Measurements from ENCODE around the gene ATP8A2.
"Not testable (repeated sequence)": the region's sequence is repeated elsewhere in the genome, so short reads cannot be mapped to it uniquely, and the experiment has no call there.

ATP8A2 gene

DNA sequence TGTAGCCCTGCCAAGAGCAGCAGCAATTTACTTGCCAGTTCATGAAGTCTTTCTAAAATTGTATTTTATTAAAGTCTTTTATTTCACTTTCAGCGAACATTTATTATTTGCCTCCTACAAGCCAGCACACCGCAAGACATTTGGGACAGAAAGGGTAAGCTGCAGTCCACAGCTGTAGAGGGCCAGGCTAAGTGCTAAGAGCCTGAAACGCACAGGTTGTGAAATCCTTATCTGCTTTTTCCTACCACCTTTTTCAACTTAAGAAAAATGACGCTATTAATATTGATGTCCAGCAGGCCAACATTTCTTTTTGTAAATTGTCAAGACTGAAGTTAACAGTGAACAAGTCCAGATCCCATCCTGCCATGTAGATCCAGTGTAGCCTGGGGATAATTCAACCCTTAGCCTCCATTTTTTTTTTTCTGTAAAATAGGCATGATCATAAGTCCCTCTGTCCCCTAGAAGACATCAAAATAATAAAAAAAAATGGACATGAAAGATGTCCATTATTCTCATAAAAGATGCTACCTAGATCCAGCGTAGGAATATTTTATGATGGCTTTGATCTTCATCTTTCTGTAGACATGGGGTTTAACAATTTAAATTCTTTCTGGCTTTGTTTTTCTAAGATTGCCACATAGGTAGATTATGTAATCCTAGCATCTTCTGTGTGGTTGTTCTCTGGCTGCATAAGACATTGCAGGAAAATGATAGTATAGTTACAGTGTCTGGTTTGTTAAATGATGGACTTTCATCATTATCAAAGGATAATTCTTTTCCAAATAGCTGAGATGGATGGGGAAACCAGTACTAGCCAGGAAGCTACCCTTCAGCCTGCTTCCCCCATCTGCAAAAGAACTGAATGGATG, 551.7 kb downstream of the ATP8A2 start:
- no peak for DNase-seq (ENCODE audit: low read depth)

DNA sequence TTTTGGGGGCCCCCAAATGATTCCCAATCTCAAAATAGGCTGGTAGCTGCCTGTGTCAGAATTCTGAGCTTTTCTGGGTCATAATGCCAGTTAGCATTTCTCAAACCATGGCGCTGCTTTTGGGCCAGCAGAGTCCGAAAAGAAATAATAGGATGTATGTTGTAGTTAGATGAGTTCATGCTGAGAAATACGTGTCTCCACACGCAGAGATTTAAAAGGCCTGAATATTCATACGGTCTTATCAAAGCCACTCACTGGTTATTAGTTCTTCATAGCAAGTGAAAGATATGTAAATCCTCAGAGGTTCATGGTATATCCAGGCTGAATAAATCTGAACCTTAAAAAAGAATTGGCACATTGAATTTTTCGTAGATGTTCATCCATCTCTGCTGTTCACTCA, 555.6 kb downstream of the ATP8A2 start:
- DNase-seq (ENCODE audit: low read depth), result no peak

DNA sequence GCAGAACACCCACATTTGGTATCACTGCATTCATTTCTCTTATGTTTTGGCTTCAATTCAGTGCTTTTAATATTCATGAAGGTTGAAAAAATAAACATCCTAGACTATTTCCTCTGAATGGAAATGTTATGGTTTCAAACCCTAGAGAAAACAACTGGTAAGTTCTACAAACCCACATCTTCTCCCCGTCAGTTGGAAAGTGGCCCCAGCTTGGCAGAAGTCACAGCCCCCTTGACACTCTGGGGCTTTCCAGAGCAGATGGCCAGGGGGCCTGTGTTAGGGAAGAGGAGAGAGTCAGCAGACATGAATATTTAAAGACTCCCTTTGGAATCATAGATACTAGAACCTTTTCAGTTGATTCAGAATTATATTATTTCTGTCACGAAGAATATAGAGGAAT, 556.2 kb downstream of the ATP8A2 start:
- DNase-seq (ENCODE audit: low read depth), result no peak

DNA sequence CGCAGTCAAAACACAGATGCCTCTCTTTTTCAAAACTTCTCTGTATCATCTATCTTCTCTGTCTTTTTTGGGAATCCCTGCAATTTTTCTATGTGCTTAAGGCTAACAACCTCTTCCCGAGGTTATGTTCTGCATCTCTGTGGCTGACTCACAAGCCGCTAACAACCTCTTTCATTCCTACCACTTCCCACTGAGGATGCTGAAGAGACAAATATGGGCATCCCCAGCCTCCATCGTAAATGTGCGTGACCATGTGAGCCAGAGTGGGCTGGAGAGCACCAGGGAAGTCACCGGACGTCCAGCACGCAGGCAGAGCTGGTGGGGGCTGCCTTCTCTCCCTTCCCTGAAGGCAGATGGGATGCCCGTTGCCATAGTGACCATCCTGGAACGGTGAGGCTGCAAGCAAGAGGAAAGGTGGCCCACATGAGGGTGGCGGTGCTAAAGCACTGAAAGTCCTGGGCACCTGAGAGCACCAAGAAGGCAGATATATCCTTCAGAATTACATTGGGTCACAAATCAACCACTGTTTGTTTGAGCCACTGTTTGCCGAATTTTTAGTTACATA, 557.2 kb downstream of the ATP8A2 start:
- no peak for DNase-seq (ENCODE audit: low read depth)

DNA sequence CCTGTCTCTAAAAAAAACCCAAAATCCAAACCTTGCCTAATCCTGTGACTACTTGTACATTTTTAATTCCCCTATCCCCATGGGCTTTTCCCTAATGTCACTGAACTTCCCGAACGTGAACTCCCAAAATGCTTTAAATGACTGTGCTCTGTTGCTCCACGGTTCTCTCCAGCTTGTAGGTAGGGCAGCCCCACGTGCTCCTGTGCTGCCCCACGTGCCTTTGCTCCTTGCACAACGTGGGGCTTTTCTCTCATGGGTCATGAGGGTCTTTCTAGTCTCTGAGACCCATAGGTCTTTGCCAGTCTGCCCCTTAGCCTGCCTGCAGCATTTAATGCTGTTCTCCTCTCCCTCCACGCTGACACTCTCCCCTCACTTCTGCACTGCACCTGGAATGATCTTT, 558.0 kb downstream of the ATP8A2 start:
- DNase-seq (ENCODE audit: low read depth), result no peak

DNA sequence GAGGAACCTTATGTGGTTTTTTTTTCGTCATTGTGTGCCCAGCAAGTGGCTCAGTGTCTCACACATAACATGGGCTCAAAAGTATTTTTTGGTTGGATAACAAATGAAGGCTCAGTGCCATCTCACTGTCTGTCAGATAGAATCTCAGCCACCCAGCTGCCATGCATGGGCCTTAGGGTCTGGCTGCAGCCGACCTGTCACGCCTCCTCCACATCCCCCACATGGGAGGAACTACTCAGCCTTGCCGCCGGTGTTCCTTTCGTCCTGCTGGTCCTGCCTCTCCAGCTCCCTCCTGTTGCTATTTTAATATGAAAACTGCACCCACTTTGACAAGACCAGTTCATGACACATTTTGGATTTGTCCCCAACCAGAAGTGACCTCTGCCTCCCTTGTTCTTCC, 558.9 kb downstream of the ATP8A2 start:
- DNase-seq (ENCODE audit: low read depth), result no peak

DNA sequence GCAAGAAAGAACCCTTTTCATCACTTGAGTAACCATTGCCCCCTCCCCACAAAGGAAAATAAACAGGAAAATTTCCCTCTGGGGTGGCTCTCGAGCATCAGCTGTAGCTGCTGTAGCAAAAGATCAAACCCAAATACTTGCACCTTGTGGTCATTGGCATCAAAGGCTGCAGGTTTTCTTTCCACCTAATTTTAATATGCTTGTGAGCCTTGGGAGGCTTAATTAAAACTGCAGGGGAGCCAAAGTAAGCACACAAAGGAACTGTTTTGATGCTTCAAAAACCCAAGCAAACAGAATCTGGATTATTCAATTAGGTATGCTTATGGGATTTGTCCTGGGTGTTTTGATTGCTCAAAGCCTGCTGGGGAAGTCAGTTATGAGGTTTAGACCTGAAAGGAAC, 560.6 kb downstream of the ATP8A2 start:
- DNase-seq (ENCODE audit: low read depth), result no peak

DNA sequence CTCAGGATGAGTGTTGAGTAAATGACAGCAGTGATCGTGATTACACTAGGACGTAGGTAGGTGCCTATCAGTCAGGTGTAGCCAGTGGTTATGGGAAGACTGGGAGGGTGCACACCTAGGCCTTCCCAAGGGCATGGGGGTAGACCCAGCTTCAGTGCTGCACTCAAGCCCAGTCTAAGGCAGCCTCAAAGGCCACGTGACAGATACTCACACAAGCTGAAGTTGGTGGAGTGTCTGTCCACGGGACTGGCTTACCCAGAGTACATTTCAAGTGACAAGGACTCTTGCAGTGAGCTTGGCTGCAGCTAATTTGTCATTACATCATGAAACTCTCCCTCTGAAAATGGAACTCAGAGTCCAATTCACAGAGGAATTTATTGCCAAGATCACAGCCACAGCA, 561.7 kb downstream of the ATP8A2 start:
- DNase-seq (ENCODE audit: low read depth), result no peak

DNA sequence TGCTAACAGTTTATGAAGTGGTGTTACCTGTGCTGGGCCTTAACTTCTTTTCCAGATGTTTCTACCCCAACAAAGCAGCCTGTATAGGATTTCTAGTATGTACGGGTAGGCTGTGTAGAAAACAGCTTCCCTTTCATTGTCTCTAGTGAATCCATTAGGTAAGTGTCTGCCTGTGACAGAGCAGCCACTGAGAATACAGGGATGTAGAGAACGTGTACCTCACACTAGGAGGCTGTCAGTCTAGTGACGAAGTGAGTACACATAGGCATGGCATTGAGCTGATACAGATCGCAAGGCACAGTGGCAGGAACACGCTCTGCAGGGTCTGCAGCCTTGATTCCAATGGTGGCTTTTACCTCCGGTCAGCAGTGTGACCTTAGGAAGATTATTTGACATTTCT, 562.4 kb downstream of the ATP8A2 start:
- no peak for DNase-seq (ENCODE audit: low read depth)

DNA sequence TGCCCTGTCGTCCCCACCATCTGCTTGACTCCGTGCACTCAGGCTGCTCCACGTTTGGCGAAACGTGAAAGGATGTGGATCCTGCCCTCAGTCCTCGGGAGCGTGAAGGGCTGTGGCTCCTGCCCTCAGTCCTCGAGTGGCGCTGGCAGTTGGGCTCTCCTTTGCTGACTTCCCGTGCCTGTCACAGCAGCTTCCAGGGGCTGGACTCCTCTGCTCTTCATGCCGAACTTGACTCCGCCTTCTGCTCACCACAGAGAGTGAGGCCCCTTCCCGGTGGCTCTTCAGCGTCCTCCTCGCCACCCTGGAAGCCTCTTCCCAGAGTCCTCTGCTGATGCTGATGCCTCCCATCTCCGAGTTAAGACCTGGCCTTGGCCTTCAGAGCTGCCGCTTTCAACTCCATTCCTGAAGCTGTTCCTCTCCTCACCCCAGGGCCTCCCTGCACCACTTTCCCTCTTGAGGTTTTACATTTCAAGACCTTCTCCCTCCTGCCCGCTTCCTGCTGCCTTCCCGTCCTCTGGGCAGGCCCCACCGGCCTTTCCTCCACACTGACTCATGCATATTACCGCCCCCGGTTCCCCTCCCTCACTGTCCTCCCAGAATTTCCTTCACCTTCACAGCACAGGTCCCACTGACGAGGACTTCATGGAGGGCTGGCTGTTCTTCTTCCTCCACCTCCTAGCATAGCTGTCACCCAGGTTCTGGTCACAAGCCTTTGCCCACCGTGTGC, 568.4 kb downstream of the ATP8A2 start:
- no peak for DNase-seq (ENCODE audit: low read depth)

DNA sequence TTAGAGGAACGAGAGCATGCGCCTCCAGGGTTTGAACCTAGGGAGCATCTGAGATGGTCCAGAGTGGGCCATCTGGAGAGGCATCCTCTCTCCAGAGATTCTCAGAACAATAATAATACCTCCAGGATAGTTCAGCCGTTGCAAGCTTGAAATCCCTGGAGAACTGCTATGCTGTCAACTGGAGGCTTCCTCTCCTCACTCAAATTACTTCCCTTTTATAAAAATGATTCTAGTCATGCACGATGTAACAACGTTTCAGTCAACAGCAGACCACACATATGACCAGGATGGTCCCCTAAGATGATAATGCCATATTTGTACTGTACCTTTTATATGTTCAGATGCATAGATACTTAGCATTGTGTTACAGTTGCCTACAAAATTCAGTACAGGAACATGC, 571.3 kb downstream of the ATP8A2 start:
- DNase-seq (ENCODE audit: low read depth), result no peak

DNA sequence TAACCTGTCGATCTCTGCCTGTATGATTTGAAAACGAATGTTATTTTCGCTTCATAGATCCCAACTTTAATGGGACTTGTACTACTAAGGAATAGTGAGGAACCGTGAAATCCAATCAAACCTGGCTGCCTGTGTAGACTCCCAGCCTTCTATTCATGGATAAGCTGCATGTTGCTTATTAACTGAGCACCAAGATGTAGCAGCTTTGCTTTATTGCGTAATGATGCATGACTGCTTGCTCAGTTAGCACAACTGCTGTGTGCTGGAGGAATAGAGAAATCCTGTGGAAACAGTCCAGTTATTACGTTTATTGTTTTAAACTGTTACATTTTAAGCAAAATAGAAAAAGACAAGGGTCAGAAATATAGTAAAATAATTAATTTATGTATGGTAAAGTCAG, 571.9 kb downstream of the ATP8A2 start:
- DNase-seq (ENCODE audit: low read depth), result no peak

DNA sequence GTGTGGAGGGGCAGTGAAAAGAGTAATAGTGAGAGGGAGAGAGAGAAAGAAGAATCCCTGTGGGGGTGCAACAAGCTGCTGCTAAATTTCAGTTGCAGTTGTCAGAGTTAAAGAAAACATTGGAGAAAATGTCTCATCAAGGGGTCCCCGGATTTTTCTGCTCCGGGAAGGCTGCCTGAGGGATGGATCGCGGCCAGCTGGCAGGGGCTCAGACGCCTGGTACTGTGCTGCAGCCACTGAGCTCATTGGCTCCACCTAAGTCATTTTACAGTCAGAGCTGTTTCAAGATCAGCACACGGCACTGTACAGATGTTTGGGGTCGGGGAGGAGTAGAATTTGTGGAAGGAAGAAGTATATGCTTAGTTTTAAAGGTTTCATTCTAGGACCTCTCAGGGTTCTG, 573.8 kb downstream of the ATP8A2 start:
- DNase-seq (ENCODE audit: low read depth), result no peak

DNA sequence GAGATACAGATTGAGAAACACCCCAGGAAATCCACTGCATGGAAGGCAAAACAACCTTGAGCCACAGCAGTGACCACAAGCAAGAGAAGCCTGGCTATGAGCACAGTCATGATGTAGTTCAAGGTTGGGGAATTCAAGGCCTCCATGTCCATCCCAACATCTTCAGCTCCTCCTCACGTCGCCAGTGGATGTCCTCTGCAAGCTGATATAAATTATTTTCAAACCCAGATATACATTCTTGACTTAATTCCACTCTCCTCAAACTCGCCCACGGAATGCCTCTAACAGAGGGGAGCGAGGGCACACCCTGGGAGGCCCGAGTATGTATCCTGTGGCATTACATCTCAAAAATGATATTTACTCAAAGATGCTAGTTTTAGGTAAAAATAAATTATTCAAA, 574.5 kb downstream of the ATP8A2 start:
- no peak for DNase-seq (ENCODE audit: low read depth)

DNA sequence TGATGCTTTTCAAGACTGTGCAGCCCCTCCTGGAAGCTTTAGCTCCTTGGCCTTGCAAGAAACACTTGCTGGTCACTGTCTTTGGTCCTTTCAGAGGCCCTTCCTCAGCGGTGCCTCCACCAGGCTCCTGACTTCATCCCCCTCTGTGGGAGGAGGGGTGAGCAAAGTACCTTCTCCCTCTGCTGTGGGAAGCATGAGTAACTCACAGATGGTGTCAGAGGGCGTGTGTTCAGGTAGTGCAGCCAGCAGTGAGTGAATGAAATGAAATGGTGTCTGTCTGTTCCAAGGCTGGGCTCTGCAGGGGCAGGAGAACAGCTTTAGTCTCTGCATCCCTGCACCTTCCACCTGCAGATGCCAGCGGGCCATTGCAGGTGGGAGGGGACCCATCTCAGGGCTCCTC, 577.1 kb downstream of the ATP8A2 start:
- no peak for DNase-seq (ENCODE audit: low read depth)

DNA sequence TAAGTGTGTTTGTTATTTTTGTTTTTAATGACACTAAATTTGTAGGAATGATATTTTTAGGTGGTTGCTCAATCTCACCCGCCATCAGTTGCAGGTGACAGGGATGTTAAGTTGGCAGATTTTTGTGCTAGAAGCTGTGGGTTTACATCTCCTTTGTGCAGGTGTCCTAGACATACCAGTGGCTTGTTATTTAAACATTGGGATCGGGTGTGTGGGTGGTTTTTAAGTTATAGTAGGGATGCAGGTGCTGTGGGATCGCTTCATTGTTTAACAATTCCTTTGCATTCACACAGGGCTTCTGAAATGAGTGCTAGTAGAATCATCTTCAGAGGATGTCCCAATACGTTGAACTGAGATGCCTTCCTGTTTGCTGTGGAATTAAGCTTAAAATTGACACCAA, 580.1 kb downstream of the ATP8A2 start:
- no peak for DNase-seq (ENCODE audit: low read depth)

DNA sequence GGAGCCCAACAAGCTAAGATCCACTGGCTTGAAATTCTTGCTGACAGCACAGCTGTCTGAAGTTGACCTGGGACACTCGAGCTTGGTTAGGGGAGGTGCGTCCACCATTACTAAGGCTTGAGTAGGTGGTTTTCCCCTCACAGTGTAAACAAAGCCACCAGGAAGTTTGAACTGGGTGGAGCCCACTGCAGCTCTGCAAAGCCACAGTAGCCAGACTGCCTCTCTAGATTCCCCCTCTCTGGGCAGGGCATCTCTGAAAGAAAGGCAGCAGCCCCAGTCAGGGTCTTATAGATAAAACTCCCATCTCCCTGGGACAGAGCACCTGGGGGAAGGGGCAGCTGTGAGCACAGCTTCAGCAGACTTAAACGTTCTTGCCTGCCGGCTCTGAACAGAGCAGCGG, 582.3 kb downstream of the ATP8A2 start:
- not testable (repeated sequence) for DNase-seq (ENCODE audit: low read depth)

DNA sequence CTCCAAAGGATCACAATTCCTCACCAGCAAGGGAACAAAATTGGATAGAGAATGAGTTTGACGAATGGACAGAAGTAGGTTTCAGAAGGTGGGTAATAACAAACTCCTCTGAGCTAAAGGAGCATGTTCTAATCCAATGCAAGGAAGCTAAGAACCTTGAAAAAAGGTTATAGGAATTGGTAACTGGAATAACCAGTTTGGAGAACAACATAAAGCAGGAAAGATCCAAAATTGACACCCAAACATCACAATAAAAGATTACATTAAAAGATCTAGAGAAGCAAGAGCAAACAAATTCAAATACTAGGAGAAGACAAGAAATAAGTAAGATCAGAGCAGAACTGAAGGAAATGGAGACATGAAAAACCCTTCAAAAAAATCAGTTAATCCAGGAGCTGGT, 583.2 kb downstream of the ATP8A2 start:
- DNase-seq (ENCODE audit: low read depth), result not testable (repeated sequence)

DNA sequence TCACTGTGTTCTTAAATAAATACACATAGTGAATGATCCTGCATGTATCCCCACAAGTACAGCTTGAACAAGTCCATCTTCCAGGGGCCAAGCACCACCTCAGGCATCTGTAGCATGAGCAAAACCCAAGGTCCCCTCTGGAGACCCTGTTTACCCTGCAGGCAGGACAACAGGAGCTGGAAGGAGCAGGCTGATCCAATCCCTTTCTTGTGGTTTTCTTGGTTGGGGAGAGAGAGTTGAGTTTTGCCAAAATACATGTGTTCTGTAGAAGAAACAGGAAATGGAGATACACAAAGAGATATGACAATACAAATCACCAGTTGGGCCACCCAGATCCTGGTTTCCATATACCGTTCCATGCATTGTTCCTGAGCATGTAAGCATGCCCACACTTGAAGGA, 587.2 kb downstream of the ATP8A2 start:
- DNase-seq (ENCODE audit: low read depth), result no peak

DNA sequence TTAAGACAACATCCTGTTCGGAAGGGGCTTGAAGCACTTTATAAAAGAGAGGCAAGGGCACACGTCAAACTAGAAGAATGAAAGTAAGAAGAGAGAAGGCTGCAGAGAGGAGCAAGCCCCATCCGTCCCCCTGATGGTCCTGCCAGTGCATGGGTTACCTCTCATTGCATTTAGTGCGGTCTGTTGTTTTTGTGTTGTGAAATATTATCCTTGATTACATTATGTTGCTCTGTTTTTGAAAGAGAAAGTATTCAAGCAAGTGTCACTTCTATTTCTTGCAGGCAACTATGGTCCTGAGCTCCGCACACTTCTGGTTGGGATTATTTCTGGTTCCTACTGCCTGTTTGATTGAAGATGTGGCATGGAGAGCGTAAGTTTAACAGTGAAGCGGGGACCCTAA, 589.5 kb downstream of the ATP8A2 start:
- no peak for DNase-seq (ENCODE audit: low read depth)

DNA sequence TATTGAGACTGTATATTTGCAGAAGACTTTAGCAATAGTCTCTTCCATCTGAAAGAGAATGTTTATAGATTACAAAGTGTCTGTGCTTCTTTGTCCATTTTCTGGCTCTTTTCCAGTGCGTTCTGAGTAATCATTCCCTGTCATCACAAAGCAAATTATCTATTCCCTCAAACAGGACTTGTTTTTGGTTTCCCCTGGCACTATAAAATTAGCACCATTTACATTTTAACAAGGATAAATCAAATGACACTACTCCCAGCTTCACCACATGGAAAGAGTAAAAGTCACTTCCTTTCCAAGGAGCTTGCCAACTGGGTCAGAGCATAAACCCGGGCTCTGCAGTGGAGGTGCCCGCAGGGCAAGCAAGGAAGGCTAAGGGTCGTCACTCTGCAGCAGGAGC, 591.9 kb downstream of the ATP8A2 start:
- no peak for DNase-seq (ENCODE audit: low read depth)

DNA sequence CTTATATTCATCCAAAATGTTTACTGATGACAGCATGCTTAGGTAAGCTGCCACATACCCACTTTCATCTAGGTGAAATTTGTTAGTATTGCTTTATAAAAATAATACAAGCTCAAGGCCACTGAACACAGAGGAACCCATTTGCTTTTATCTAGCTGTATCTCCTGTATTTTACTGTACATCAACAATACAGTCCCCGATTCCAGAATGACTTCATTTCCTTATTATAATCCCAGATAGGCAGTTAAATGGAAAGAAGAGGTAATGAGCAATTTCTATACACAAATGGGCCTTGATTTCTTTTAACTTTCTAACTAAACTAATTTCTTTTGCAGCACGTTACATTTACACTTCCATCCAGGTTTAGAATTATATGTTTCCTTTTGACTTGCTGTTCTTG, 593.8 kb downstream of the ATP8A2 start:
- DNase-seq (ENCODE audit: low read depth), result no peak

DNA sequence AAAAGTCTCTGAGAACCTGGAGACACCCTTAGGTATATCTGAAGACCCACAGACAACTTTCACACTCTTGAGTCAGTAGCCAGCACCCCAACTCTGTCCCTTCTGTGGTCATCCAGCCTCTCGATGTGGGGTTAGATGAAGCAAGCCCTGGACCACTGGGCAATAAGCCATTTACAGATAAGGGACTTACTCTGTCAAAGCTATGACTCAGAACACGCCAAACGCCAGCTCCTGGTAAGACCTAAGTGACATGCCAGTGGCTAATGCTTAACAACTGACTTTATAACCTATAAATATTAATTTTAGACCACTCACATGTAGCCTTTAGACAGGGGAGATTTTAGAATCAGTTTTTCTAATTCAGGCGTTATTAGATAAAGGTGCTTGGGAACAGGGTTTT, 594.3 kb downstream of the ATP8A2 start:
- no peak for DNase-seq (ENCODE audit: low read depth)

Data from stimulated activated CD8-positive, alpha-beta memory T cell treated with anti-CD3 and anti-CD28 coated beads, Interleukin-12 subunit alpha, Interleukin-12 subunit beta, amount 100 ng/mL, for 4 hours (primary cell).